HG03064 (cell line): Measurements from ENCODE around the gene OR52L1.

Source experiments
- ATAC-seq: cut with Tn5 transposase; IDR thresholded peaks from one replicate; pipeline ENCODE4 v1.9.1; 2021; ENCODE audit warnings: low read depth; ENCODE audit not compliant: unreplicated experiment

The OR52L1 gene

DNA sequence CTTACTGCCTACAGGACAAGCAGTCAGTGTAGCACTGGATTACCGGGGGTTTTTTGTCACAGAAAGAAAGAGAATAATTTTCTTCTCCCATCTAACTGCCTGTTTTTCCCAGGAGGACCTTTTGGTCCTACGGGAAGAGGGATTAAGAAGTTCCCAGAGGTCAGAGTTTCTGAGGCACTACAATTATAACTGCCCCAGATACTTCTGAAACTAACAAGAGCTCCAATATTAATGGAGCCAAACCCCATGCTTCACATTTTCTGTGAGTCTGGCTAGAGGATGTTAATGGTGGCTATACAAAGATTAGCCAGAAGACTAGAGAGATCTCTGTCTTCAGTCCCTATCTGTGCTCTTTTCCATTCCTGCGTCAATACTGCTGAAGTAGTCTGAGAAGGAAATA lies 44.8 kb downstream of the OR52L1 start, which contains the start of gene OR56A3:
TSS of gene OR56A3 (plus strand) at position 301 of the 400 bp plus-strand sequence. CDS start 5,096 bp downstream, outside the sequence.
- ATAC-seq, result no peak

DNA sequence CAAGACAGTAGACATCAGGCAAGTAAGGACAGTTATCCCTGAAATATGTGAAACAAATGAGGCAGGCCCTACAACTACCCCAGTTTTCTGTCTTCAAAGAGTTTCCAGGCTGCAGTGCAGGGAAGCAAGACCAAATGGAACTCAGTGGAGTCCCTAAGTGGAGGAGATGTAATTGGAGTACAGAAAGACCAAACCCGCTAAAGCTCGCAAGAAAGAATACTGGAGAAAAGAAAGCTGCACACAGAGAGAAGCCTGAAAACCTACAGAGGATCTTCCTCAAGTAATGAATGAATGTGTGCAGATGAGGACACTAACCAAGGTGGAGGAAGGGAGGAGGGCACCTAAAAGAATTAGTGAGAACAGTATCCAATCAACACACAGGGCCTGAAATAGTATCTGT lies 46.0 kb downstream of the OR52L1 start:
- ATAC-seq, result no peak

DNA sequence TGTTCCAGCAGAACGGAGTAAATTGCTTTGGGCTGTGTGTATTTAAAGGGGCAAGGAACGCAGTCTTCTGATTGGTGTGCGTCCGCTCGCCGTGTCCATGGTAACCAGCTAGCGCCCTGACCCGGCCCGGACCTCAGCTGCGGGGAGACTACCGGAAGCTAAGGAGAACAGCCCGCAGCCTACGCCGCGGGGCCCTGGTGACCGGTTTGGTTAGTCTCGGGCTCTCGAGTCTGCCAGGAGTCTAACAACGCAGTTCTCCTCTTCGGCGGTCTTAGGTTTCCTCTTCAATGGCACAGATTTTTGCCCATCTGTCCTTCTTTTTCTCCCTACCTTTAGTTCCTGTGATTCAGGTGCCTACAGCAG lies 48.2 kb downstream of the OR52L1 start:
- no peak for ATAC-seq

DNA sequence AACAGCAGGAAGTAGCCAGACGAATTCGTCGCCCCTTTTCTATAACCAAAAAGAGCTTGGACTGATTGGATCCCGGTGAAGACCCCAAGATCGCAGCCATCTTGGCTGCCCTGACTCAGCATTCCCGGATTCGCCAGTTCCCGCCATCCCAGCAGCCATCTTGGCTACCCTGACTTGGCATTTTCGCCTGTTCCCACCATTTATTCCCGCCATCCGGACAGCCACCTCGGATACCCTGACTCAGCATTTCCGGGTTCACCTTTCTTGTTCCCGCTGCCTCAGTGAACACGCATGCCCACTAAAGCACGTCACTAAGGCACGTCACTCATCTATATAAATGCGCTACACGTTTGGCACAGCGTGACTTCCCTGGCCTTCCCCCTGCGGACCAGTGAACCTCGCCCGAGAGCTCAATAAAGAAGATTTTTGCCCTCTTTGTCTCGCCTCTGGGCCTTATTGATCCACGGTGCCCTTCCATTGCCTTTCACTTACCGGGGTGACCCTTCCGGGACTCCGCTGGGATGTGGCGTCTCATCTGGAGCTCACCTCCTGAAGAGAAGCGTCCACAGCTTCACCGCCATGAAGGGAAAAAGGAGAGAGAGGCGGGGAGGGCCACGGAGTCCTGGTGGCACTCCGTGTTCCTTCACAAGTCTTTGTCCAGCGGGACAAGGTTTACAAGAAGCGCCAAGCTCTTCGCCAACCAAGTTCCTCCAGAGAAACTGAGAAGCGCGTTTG lies 48.8 kb downstream of the OR52L1 start:
- ATAC-seq, result no peak
